Gastrocnemius medialis (tissue), 4 donors: ENCODE results near the gene SH3RF1.

Experiments
- POLR2A ChIP-seq, 2 donors: fragments of 450-650 bp; IDR thresholded peaks; one replicate each; pipeline ENCODE4 v1.6.1; 2017; ENCODE audit warnings: antibody characterized with exemption in 2 of 2, mild to moderate bottlenecking in 2 of 2, moderate library complexity in 2 of 2
- TF ChIP-seq, protein P1 (sequence below), 5 experiments: fragments of 450-650 bp in 3 of 5; fragments of 200-600 bp in 2 of 5; sonication (generic) in 2 of 5; IDR thresholded peaks in 4 of 5; conservative IDR thresholded peaks in 1 of 5; 1 replicate in 4 of 5; 2 replicates in 1 of 5; pipeline ENCODE4 v1.5.1; 2016 to 2019; ENCODE audit warnings: antibody characterized with exemption in 5 of 5, mild to moderate bottlenecking in 3 of 5, moderate library complexity in 3 of 5

DNA sequence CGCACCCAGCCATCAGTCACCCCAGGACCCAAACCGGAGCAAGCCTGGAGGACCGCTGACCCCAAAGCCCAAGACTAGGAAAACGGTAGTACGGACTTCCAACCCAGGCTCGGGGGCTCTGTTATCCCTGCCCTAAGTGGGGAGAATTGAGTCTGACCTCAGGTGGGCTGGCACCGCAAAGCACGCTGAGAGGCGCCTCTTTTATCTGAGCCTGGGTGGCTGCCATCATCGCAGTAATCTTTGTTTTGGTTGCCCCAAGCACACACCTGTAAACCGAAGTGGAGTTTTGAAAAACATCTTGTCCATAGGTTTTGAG lies 894 bp upstream of the SH3RF1 start:
- TF ChIP-seq, protein P1, sequence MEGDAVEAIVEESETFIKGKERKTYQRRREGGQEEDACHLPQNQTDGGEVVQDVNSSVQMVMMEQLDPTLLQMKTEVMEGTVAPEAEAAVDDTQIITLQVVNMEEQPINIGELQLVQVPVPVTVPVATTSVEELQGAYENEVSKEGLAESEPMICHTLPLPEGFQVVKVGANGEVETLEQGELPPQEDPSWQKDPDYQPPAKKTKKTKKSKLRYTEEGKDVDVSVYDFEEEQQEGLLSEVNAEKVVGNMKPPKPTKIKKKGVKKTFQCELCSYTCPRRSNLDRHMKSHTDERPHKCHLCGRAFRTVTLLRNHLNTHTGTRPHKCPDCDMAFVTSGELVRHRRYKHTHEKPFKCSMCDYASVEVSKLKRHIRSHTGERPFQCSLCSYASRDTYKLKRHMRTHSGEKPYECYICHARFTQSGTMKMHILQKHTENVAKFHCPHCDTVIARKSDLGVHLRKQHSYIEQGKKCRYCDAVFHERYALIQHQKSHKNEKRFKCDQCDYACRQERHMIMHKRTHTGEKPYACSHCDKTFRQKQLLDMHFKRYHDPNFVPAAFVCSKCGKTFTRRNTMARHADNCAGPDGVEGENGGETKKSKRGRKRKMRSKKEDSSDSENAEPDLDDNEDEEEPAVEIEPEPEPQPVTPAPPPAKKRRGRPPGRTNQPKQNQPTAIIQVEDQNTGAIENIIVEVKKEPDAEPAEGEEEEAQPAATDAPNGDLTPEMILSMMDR (IDR thresholded peaks at IDR 0.05 in 4 of 5, conservative IDR thresholded peaks at IDR 0.05 in 1 of 5) = no peak
- TF ChIP-seq POLR2A (IDR thresholded peaks at IDR 0.05) = no peak
